GM18499 (cell line): ENCODE measurements around the gene AQP12A.
"Not testable (repeated sequence)": the region's sequence is repeated elsewhere in the genome, so short reads cannot be mapped to it uniquely, and the experiment has no call there.

ENCODE experiments used
- ATAC-seq: cut with Tn5 transposase; IDR thresholded peaks from one replicate; pipeline ENCODE4 v1.9.1; 2021; ENCODE audit warnings: moderate number of reproducible peaks; ENCODE audit not compliant: insufficient read depth, unreplicated experiment

Gene AQP12A

DNA sequence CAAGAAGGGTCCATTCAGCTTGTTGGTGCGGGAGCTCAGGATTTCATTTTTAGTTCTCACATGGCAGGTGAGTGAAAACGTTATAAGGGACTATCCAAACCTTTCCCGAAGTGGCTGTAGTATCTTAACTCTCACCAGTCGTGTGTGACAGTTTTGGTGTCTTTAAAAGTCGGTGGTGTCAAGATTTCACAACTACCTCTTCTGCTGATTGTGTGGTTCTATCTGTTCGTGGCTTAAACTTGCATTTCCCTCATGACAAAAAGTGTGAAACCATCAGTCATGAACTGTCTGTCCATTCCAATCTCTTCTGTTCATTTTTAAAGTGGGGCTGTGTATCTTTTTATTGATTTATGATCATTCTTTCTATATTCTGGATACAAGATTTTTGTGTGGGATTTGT, 5.2 kb upstream of the AQP12A start:
- no peak for ATAC-seq

DNA sequence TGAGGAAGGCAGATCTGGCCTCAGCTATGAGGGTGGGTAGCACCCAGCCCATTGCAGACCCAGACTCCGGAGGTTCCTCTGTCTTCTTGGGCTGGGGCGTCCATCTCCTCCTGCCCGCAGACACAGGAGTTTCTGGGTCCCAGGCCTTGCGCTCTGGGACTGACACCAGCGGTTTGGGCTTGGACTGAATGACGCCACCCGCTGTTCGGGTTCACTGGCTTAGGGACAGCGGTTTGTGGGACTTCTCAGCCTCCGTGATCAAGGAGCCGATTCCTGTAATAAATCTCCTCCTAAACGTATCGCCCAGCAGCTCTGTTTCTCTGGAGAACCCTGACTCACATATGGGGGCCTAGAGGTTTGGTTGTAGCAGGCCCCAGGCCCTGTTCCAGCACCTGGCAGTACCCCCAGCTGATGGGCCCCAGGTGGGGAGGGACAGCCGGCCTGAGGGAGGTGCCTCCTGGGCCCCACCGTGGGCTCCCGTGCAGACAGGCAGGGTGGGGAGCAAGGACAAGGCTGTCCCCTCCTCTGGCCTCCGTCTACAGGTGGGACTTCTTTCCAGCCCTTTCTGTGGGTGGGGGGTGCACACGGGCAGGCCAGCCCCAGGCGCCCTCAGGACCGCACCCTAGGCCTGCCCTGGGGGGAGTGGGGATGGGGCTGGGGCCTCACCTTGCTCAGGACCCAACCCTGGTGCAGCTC, 4.5 kb upstream of the AQP12A start:
- ATAC-seq, result no peak

DNA sequence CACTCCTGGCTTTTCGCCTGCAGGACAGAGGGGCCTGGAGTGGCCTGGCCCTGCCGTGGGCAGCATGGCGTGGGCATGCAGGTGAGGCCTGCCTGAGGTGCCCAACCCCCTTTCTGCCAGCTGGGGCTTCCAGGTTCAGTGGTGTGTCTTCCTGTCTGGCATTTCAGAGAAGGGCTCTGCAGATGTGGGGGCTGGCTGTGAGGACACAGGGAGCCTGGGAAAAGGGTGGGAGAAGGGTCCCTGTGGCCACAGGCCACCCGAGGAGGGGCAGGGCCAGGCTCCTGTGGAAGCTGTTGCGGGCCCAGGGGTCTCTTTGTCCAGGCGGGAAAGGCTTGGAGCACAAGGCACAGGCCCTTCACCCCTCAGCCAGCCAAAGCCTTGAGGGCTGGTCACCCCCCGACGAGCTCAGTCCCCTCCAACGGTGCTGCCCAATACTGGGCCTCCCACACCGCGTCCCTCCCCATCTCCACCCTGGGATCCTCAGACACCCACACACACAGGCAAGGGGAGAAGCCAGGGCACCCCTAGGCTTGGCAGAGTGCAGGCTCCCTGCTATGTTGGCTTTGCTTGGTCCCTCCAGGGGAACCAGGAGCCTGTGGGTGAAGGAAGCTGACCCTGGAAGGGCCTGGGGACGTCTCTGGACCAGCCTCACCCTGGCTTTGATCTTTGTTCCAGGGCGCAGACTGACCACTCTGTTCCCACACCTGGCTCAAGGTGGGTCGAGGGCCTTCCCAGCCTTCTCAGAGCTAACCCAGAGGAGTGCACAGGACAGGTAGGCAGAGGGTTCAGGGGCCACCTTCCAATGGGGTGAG, 3.7 kb upstream of the AQP12A start:
- ATAC-seq, result no peak

DNA sequence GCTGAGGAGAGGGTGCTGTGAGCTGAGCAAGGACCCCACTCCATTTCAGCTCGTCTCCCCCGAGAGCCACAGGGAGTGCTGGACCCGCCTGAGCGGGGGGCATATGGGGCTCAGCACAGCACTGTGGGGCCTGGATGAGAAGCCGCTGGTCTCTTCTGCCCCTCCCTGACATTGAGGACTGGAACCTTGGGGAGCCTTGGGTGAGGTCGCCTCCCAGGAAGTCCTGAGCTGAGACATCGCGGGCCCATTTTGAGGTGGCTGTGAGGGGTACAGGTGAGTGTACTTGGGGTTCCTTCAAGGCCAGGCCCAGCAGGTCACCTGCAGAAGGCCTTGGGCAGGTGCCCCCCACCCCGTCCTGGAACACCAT, 3.1 kb upstream of the AQP12A start:
- no peak for ATAC-seq

DNA sequence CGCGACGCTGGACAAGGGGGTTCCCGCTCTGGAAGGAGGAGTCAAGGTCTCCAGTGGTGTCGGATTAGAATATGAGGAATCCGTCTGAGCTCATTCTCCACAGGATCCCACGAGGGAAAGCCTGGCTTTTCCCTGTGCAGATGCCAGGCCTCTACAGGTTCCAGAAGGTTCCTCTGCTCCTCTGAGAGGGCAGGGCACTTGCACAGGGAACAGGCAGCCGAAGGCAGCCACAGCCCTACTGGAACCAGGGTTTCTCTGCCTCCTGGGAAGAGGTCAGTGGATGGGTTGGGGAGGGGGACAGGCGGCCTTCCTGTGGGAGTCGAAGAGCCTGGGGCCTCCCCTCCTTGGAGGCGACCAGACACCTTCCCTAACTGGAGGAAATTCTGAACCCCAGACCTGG, 1.7 kb upstream of the AQP12A start:
- no peak for ATAC-seq

DNA sequence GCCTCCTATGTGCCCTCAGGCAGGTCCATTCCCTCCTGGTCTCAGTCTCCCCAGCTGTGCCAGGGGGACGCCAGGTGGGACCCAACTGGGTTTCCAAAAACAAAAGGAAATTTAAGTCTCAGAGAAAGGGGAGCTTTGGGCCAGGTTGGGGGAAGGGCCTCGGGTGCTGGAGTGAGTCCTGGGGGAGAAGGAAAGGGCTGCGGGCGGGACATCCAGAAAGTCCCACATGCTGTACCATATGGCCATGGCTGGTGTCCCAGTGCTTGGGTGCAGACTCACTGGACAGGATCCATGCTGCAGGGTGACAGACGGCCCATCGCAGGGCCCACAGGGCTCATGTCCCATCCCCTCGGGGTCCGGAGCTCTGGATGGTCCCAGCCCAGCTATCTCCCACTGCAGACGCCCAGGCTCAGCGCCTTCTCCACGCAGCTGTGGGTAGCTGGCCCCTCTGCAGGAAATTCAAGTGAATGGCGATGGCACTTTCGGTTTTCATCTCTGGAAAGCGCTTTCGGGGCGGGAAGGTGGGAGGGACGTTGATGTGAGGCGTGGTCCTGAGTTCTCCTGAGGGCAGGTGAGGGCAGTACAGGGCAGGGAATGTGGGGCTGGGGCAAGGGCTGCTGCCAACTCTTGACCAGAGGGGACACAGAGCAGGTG, 1.1 kb upstream of the AQP12A start:
- not testable (repeated sequence) for ATAC-seq

DNA sequence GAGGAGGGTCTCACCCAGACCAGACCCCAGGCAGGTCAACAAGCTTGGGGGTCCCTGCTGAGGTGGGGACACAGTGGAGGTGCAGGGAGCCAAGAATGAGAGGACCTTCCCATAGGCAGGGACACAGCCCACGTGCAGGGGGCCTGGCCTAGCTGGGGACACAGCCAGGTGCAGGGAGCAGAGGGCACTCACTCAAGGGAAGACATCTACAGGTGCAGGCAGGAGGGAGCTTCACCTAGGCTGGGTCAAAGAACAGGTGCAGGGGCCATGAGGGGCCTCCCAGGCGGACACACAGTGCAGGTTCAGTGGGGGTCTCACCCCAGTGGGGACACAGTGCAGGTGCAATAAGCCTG, 615 bp upstream of the AQP12A start:
- ATAC-seq, result not testable (repeated sequence)

DNA sequence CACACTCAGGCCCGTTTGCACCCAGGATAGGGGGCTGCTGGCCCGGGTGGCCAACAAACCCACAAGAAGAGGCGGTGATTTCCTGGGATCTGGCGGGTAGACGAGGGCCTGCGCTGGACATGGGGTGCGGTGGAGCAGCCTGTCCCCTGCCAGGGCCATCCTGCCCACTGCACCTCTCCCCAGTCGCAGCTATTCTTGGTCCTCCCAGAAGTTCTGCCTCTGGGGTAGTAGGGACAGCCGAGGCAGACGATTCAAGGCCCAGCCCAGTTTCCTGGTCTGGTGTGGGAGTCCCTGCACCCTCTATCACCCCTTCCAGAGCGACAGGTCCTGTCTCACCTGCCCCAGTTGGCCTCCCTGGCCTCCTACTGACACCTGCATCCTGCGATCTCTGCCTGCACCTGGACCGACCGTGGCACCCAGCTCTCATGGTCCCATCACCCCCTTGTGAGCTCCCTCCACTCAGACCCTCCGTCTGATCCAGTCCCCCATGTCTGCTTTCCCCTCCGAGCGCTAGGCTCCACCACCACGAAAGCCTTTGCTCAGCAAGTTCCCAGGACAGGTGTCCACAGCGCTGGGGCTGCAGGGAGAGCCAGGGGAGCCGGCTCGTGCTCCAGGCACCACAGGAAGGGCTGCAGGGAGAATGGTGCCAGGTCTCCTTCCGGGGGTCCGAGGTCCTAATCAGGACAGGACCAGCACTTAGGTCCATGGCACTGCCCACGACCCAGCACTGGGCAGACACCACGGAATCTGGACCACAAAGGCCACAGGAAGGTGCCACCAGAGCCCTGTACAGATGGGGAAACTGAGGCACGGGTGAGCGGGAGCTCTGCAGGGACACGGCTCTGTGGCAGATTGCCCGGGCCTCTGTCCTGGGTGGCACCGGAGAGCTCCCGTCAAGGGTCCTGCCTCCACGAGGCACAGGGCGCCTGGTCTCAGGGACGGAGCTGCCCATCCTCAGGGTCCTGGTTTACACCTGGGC, 1.2 kb downstream of the AQP12A start:
- ATAC-seq, result not testable (repeated sequence)

DNA sequence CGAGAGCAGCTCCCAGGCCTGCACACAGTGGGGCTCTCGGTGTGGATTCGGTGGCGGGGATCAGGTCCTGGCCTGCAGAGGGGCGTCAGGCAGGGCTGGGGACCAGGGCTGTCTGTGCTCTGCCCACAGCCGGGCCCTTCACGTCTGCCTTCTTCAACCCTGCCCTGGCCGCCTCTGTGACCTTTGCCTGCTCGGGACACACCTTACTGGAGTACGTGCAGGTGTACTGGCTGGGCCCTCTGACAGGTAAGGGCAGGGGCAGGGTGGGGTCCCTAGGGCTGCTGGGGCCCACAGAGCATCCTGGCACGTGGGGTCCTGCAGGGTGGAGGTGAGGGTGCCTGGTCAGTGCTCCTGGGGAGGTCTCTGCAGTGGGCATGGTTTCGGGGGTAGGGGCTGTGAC, 2.6 kb downstream of the AQP12A start:
- not testable (repeated sequence) for ATAC-seq

DNA sequence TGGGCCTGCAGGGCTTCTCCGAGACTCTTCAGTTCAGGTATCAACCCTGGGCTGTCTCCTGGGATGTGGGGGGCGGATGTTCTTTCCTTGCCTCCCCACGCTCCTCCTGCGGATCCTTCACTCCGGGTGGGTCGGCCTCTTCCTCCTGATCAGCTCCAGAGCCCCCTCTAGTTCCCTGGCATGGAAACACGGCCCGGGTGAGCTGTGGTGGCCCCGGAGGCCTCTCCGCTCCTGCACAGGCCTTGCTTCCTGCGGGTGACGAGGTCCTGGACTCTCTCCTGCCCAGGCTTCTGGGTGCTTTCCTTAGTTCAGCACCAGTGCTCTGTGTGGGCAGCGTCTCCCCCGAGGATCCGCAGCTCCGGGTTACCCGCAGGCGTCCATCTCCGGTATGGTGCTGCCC, 3.9 kb downstream of the AQP12A start:
- not testable (repeated sequence) for ATAC-seq

DNA sequence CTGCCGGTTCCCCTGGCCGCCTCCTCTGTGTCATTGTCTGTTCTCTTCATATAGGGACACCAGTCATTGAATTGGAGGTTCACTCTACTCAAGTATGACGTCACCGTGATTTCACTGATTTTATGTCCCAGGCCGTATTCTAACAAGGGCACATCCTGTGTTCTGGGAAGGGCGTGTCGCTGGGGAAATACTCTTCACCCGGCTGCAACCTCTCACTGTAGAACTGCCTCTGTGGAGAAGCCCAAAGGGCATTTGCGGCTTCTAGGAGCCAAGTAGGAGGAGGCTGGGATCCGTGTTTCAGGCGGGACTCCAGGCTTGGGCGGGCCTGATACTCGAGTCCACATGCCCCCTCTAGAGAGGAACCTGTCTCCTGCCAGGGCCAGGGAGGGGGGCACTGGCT, 4.8 kb downstream of the AQP12A start:
- not testable (repeated sequence) for ATAC-seq

DNA sequence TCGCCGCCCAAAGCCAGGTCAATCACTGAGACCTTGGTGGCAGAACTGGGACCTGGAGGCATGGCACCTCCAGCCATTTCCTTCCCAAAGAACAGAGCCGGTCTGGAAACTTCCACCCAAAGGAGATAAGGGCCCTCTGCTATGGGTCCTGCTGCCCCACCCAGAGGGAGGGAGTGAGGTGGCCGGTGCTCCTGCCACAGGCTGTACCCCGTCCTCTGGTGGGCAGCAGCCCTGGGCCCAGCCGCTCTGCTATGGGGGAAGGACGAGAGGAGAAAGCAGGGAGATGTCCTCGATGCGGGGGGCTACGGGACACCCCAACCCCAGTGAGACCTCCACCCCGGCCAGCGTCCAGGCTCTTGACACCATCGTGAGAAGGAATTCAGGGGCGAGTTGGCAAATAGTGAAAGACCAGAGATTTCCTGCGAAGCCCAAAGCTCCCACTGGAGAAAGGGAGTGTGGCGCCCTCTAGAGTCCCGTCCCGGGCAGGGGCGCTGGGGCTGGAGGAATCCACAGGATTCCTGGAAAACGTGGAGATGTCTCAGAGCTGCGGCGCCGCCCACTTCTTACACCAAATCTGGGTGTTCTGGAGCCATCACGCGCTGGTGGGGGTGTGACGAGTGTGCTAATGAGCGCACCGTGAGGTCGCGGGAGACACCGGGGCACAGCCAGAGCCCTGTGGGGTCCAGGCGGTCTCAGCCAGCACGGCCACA, 7.3 kb downstream of the AQP12A start:
- ATAC-seq, result not testable (repeated sequence)

DNA sequence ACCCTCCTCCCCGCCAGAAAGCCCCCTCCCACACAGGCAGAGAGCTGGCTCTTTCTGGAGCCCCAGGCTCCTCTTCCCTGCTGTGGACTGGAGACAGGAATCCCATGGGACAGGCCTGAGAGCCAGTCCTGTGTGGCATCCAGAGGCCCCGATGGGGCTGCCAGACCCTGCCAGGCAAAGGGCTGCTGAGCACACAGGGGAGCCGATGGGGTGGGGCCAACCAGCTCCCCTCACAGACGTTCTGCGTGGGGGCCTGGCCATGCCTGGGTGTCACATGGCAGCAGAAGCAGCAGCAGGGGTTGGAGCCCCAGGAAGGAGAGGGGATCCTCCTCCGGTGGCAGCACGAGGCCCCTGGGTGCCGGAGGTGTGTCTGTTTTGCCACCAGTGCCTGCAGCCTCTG, 8.2 kb downstream of the AQP12A start:
- ATAC-seq, result not testable (repeated sequence)

DNA sequence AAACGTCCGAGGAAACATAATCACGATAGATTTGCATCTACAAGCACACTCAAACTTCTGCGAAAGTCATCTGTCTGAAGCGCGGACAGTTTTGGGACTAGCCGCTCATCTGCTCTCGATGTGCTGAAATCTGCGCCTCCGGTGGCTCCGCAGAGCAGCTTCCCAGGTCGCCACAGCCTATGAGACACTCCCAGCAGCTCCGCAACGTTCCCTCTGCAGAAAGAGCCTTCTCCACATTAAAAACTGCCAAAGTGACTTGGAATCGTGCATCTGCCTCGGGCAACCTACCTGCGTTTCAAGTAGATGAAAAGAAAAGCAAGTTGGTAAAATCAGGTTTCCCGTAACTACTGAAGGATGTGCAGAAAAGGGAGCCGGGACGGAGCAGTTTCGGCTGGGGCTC, 8.9 kb downstream of the AQP12A start:
- not testable (repeated sequence) for ATAC-seq

DNA sequence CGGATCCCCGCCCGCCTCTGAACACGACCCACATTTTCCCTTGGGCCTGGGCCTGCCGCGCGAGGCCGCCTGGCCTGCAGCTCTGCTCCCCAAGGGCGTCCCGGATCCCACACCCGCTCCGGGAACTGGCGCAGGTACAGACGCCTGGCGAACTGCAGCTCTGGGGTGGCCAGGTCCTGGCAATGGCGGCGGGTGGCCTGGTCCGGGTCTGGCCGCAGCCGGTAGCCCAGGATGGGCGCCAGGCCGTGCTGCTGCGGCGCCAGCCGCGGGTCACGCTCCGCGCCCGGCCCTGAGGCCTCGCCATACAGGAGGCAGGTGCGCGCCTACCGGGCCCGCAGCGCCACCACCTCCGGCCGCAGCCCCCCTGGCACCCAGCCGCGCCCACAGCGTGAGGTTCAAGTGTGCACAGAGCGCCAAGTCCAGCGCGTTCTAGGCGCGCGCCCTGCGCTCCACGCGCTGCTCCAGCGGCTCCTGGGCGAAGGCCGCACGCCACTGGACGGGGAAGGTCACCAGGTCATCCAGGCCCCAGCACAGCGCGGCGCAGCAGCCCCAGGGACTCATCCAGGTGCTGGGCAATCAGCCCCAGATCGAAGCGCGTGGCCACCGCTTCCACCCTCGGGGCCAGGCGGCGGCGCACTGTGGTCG, 9.5 kb downstream of the AQP12A start:
- ATAC-seq, result no peak

DNA sequence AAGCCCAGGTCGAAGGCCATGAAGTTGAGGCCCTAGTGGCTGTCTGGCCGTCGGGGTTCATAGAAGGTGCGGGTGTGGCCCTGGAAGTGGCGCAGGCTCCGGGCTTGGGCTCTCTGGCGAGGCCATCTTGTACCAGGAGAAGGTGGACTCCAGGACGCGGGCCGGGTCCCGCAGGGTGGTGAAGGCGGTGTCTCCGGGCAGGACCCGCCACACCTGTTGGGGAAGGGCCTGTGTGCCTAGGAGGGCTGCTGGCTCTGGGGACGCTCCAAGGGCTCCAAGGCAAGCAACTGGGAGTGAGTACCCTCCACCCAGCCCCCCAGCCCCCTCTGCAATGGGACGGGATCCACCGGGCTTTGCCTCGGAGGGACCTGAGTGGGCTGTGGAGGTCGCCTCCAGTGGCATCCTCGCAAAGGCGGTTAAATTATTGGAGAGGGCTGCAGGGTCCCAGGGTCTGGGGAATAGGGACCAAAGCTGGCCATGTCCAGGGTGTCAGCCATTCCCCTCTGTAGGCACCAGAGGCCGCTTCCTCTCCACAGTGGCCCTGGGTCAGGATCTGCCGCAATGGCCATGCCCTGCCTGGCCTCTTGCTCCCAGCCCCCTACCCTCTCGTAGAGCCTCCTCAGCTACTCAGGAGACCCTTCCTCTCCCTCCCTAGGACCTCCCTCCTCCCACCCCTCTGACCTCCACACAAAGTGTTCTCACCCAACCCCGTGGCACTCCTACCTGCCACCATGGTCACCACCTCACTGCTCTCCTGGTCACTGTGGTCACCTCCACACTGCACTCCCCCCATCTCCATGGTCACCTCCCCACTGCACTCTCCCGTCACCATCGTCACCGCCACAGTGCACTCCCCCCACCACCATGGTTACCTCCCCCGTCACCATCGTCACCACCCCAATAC, 10.3 kb downstream of the AQP12A start:
- ATAC-seq, result no peak

DNA sequence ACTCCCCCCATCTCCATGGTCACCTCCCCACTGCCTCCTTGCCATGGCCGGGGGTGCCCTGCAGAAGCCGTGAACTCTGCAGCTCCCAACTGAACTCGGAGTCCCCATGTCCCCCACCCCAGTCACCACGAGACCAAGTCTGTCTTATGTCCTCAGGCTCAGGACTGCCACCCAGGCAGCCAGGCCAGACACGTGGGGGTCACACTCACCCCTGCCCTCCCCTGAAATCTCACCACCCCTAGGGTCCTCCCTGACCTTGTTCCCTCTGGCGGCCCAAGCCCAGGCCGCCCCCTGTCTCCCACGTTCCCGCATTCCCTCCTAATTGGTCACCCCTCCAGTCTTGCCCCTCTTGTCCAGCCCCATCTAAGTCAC, 11.0 kb downstream of the AQP12A start:
- no peak for ATAC-seq
